GM21360 (cell line): Measurements from ENCODE around the gene HOXD9.
A peak's percentile ranks its signal among the peaks of the same experiment; 100 is the strongest.

Experiments used
- ATAC-seq: cut with Tn5 transposase; IDR thresholded peaks from one replicate; pipeline ENCODE4 v1.9.1; 2021; ENCODE audit warnings: mild to moderate bottlenecking, moderate library complexity; ENCODE audit not compliant: unreplicated experiment

Gene HOXD9

GRCh38 chr2:176122683-176123410, at the start of gene HOXD9:
HOXD9 (plus strand) TSS chr2:176122719; CDS start chr2:176122769, 50 bp downstream.
- ATAC-seq: no peak

- ATAC-seq: no peak
Measured at GRCh38 chr2:176072951-176073904, 49.3 kb upstream of the HOXD9 start.

GRCh38 chr2:176074919-176075425, 47.5 kb upstream of the HOXD9 start:
- no peak for ATAC-seq

GRCh38 chr2:176075481-176075880, 47.0 kb upstream of the HOXD9 start:
- no peak for ATAC-seq

- no peak for ATAC-seq
Measured at GRCh38 chr2:176076063-176076462, 46.5 kb upstream of the HOXD9 start.

GRCh38 chr2:176076796-176077195, 45.7 kb upstream of the HOXD9 start:
- ATAC-seq: no peak

- ATAC-seq: no peak
Measured at GRCh38 chr2:176078541-176079284, 43.8 kb upstream of the HOXD9 start.

GRCh38 chr2:176079285-176079830, 43.2 kb upstream of the HOXD9 start:
- no peak for ATAC-seq

GRCh38 chr2:176079831-176080539, 42.5 kb upstream of the HOXD9 start:
- ATAC-seq: peak; percentile 48

- ATAC-seq: no peak
Measured at GRCh38 chr2:176080540-176081375, 41.8 kb upstream of the HOXD9 start.

- ATAC-seq: no peak
Measured at GRCh38 chr2:176081376-176081836, 41.1 kb upstream of the HOXD9 start.

- no peak for ATAC-seq
Measured at GRCh38 chr2:176081837-176082524, 40.5 kb upstream of the HOXD9 start.

- no peak for ATAC-seq
Measured at GRCh38 chr2:176082525-176082823, 40.0 kb upstream of the HOXD9 start.

- no peak for ATAC-seq
Measured at GRCh38 chr2:176082824-176083751, 39.4 kb upstream of the HOXD9 start.

- no peak for ATAC-seq
Measured at GRCh38 chr2:176083796-176084261, 38.7 kb upstream of the HOXD9 start, which contains the start of gene EVX2. EVX2 (minus strand) TSS chr2:176083962; CDS start chr2:176083776, 186 bp downstream.

GRCh38 chr2:176084611-176085119, 37.9 kb upstream of the HOXD9 start:
- ATAC-seq: no peak

GRCh38 chr2:176085120-176085788, 37.3 kb upstream of the HOXD9 start:
- ATAC-seq: no peak
